BJ (cell line): ENCODE results near the gene CDX2. TPM values are rescaled to one million over a fixed set of nuclear protein-coding genes. Genes with fewer than 3 reads are reported as not detected.

ENCODE experiments used
- CTCF ChIA-PET: fragments of 350-600 bp; formaldehyde crosslinking; extraction: SDS; loops from one replicate; lab custom pipeline; 2021; ENCODE audit warnings: antibody characterized with exemption, inconsistent platforms; lab: Yijun Ruan, JAX
- POLR2A ChIA-PET: fragments of 300-600 bp; sonication (Branson Sonifier 250); formaldehyde crosslinking; extraction: SDS; loops from one replicate; lab custom pipeline; 2021; ENCODE audit warnings: antibody characterized with exemption; lab: Charles Lee
- DNase-seq: peaks from one replicate; pipeline ENCODE4 v3.0.0-alpha.2; 2011; ENCODE audit warnings: low read depth
- H3K27me3 ChIP-seq: 2 replicates; pipeline ENCODE4 v1.6.0; 2011; ENCODE audit warnings: low read length; ENCODE audit not compliant: control insufficient read depth, insufficient read depth
- H3K36me3 ChIP-seq: 2 replicates; pipeline ENCODE4 v1.5.1; 2011; ENCODE audit warnings: low read length; ENCODE audit not compliant: control insufficient read depth, insufficient read depth
- H3K4me3 ChIP-seq: 2 replicates; pipeline ENCODE4 v1.5.1; 2011; ENCODE audit warnings: low read depth, mild to moderate bottlenecking, control low read depth, low read length
- CTCF ChIP-seq: IDR thresholded peaks from 2 replicates; pipeline ENCODE4 v1.5.1; 2011; ENCODE audit warnings: low read depth, mild to moderate bottlenecking, control low read depth, inconsistent platforms, low read length, moderate library complexity; ENCODE audit not compliant: insufficient read depth
- polyA plus RNA-seq: library from polyadenylated mRNA; depleted of rRNA; stranded (reverse); fragments of >200 nt; gene quantifications from 2 replicates; pipeline ENCODE4 v1.2.3, GENCODE V29; 2011

The CDX2 gene
- polyA plus RNA-seq, 1 experiment, result not detected

- H3K36me3 ChIP-seq, result no peaks in the 10 kb centered on the region
- no peak overlapping the region for H3K4me3 ChIP-seq
- H3K27me3 ChIP-seq, result peaks cover 66% of the 10 kb centered on the region
- CTCF ChIA-PET, result interaction anchor here (1.2 to 14.3 kb wide), 3 partner anchors 25 to 151 kb away, joined by 3 to 178 read pairs (median 4); no protein-coding TSS in a partner anchor
- no peak for TF ChIP-seq CTCF
- POLR2A ChIA-PET, result no interaction called here
- no peak for DNase-seq
These were observed 10.0 kb upstream of the CDX2 start for GRCh38 chr13:27979001-27979643.

- Histone ChIP-seq H3K4me3 (no peak overlapping the region), H3K36me3 (no peaks in the 10 kb centered on the region), H3K27me3 (peaks cover 71% of the 10 kb centered on the region)
- TF ChIP-seq CTCF, result no peak
- CTCF ChIA-PET, result interaction anchor here (1.2 to 14.3 kb wide), 3 partner anchors 9 to 150 kb away, joined by 4 to 178 read pairs (median 4); partner anchors contain the start of gene CDX2
- no peak for DNase-seq
- POLR2A ChIA-PET, result no interaction called here
These were observed 9.3 kb upstream of the CDX2 start for GRCh38 chr13:27978301-27978968.

GRCh38 chr13:27977476-27978300 lies 8.6 kb upstream of the CDX2 start:
- H3K27me3 ChIP-seq, result peaks cover 72% of the 10 kb centered on the region
- no peak overlapping the region for H3K4me3 ChIP-seq
- ChIA-PET POLR2A (no interaction called here), CTCF (interaction anchor here (0.8 to 14.3 kb wide), 5 partner anchors 9 to 603 kb away, joined by 3 to 178 read pairs (median 4); partner anchors contain the start of gene CDX2)
- no peaks in the 10 kb centered on the region for H3K36me3 ChIP-seq
- TF ChIP-seq CTCF, result no peak
- no peak for DNase-seq

GRCh38 chr13:27976362-27977091 lies 7.4 kb upstream of the CDX2 start:
- POLR2A ChIA-PET, result interaction anchor here (0.5 kb wide), 1 partner anchor 14 kb away, joined by 3 read pairs; no protein-coding TSS in a partner anchor

More at GRCh38 chr13:27976362-27977091, 7.4 kb upstream of the CDX2 start:
- H3K27me3 ChIP-seq, result peaks cover 75% of the 10 kb centered on the region
- no peak for TF ChIP-seq CTCF
- H3K4me3 ChIP-seq, result no peak overlapping the region
- CTCF ChIA-PET, result interaction anchor here (0.8 to 14.3 kb wide), 7 partner anchors 8 to 616 kb away, joined by 3 to 178 read pairs (median 8); no protein-coding TSS in a partner anchor
- no peaks in the 10 kb centered on the region for H3K36me3 ChIP-seq
- no peak for DNase-seq
